NCI-H524 (cell line): ENCODE data around the gene LINGO3.
A peak's percentile ranks its signal among the peaks of the same experiment; 100 is the strongest.

ENCODE experiments used
- DNase-seq, 2 experiments: peaks; one replicate each; lab custom pipeline; 2025; lab: John Stamatoyannopoulos, UW

LINGO3 gene

DNA sequence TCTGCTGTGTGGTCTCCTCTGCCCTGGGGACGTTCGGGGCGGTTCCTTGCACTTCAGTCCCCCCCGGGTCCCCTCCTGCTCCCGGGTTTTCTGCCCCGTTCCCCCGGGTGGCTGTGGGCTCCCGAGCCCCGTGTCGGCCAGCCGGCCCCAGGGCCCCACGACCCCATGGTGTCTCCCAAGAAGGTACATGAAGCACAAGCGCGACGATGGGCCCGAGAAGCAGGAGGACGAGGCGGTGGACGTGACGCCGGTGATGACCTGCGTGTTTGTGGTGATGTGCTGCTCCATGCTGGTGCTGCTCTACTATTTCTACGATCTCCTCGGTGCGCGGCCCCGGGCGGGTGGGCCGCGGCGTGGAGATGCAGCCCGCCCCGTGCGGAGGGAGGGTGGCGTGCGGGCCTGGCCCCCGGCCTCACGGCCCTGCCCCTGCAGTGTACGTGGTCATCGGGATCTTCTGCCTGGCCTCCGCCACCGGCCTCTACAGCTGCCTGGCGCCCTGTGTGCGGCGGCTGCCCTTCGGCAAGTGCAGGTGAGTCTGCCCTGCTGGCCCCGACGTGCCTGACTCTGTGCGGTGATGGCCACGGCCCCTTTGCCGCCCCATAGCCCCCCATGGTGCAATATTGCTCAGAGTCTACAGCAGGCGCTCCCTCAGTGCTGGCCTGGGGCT lies 31.8 kb upstream of the LINGO3 start:
- DNase-seq = no peak

- no peak for DNase-seq
Measured at GRCh38 chr19:2338751-2339643, 31.0 kb upstream of the LINGO3 start.

GRCh38 chr19:2338055-2338615 lies 30.2 kb upstream of the LINGO3 start:
- DNase-seq = no peak

GRCh38 chr19:2337329-2337707 lies 29.4 kb upstream of the LINGO3 start:
- peak in 1 of 2 experiments; percentile 23 for DNase-seq

GRCh38 chr19:2336528-2337328 lies 28.8 kb upstream of the LINGO3 start:
- no peak for DNase-seq

GRCh38 chr19:2335848-2336247 lies 27.9 kb upstream of the LINGO3 start:
- DNase-seq = no peak

DNA sequence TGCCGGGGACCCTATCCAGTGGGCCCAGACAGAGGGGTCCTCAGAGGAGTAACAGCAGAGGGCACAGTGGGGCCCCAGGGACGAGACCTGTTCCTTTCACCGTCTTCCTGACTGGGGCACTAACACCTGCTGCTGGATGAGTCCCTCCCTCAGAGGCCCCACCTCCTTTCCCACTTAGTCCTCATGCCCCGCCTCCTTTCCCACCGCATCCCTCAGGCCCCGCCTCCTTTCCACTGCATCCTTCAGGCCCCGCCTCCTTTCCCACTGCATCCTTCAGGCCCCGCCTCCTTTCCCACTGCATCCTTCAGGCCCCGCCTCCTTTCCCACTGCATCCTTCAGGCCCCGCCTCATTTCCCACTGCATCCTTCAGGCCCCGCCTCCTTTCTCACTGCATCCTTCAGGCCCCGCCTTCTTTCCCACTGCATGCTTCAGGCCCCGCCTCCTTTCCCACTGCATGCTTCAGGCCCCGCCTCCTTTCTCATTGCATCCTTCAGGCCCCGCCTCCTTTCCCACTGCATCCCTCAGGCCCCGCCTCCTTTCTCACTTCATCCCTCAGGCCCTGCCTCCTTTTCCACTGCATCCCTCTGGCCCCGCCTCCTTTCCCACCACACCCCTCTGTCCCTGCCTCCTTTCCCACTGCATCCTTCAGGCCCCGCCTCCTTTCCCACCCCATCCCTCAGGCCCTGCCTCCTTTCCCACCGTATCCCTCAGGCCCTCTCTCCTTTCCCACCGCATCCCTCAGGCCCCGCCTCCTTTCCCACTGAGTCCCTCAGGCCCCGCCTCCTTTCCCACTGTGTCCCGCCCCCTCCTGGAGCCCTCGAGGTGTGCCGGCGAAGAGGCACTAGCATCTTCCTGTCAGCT lies 27.3 kb upstream of the LINGO3 start:
- DNase-seq = no peak

- DNase-seq = no peak
Measured at GRCh38 chr19:2334426-2334825, 26.5 kb upstream of the LINGO3 start.

DNA sequence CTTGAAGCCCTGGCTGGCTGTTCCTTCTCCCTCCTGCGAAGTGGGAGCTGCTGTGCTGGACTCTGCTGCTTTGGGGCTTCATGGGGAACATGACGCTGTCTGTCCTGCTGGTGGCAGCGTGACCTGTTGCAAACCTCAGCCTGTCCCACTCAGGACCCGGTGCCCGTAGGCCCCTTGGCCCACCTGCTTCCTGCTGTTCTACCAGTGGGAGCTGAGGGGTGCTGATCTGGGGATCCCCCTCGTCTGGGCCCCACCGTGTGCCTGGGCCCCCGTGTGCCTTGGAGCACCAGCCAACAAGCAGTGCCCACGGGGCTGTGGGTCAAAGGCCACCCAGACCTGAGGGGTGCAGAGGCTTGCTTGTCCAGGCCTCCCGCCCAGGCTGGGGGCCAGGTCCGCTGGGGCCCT lies 25.9 kb upstream of the LINGO3 start:
- DNase-seq = peak in 1 of 2 experiments; percentile 19

DNA sequence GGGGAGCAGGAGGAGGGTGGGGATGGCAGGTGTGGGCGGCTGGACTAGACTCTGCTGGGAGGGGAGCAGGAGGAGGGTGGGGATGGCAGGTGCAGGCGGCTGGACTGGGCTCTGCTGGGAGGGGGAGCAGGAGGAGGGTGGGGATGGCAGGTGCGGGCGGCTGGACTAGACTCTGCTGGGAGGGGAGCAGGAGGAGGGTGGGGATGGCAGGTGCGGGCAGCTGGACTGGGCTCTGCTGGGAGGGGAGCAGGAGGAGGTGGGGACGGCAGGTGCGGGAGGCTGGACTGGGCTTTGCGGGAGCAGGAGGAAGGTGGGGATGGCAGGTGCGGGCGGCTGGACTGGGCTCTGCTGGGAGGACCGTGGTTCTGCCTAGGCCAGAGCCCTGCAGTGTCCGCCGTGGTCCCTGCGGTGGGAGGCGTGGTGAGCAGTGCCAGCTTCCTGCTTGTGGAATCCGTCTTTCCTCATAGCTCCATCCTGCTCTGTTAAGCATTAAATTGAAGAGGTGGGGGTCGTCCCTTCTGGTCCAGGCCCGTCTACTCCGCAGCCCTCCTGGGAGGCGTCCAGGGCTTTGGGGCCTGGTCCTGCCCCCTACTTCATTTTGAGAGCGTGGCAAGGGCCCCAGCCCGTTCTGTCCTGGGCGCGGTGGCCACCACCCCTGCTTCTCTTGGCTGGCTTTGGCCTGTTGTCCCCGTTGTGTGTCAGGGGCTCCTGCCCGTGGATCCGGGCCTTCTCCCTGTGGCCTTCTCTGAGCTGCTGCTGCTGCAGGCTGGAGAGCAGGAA lies 25.3 kb upstream of the LINGO3 start:
- peak in 1 of 2 experiments; percentile 47 for DNase-seq

DNA sequence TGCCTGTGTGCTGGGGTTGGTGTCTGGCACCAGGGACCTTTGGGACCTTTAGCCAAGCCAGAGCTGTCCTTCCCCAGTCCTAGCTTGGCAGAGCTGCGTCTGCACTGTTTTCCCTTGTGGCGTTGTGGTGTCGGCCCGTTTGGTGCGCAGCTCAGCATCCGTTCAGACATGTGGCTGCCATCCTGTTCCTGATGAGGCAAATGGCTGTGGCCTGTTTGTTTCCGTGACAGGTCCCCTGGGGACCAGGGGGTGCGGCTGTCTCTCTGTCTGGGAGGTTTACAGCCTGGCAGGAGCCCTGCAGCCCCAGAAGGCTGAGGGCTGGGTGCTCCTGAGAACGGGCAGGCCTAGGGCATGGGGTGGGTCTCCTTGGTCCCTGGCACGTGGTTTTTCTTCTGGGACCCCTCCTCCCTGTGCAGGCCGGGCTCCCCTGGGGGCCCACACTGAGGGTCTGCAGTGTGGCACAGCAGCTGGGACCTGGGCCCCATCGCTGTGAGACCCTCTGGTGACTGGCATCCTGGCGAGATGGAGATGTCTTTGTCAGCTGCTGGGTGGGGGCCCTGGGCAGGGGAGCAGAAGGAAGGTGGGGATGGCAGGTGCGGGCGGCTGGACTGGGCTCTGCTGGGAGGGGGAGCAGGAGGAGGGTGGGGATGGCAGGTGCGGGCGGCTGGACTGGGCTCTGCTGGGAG lies 24.5 kb upstream of the LINGO3 start:
- peak in 1 of 2 experiments; percentile 60 for DNase-seq

DNA sequence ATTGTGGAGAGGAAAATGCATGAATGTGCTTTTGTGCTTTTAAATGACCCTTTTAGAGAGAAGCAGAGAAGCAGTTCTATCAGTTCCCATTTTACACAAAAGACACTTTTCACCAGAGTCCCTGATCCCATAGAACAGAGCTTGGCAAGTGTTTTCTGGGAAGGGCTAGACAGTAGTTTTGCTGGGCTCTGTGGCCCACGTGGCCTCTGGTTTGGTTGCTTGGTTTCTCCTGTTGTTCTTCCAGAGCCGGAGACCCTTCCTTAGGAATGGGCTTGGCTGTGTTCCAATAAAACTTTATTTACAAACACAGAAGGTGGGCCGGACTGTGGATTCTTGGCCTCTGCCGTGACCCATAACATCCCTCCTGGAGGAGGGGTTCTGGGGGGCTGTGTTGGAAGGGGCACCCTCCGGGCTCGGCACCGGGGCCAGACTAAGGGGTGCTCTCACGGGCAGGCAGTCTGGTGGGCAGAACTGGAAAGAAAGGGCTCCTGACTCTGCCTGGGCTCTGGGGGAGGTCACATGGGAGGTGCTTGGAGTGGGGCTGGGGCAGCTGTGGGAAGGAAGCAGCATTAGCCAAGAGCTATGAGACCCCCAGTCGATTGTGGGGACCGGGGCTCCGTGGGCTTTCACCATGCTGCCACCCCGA lies 23.8 kb upstream of the LINGO3 start:
- no peak for DNase-seq

- DNase-seq = no peak
Measured at GRCh38 chr19:2330632-2331284, 22.8 kb upstream of the LINGO3 start.

GRCh38 chr19:2330255-2330631 lies 22.3 kb upstream of the LINGO3 start:
- DNase-seq = no peak

- no peak for DNase-seq
Measured at GRCh38 chr19:2329501-2329916, 21.6 kb upstream of the LINGO3 start.

DNA sequence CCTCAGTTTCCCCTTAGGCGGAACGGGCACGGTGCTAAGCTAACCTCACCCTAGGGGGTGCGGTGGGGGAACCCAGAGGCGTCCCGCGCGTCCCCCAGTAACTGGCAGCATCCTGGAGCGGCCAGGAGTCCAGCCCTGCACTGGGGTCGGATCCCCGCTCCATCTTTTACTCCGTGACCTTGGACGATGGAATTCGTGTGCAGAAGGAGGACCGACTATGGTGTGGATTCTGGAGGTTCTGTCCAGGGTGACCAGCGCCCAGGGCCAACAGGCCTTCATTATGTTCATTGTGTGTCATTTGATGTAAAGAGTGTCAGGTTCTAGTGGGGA lies 21.2 kb upstream of the LINGO3 start:
- no peak for DNase-seq

GRCh38 chr19:2328401-2329148 lies 20.6 kb upstream of the LINGO3 start, which contains the start of the genes LSM7 and SPPL2B:
TSS of gene LSM7 (minus strand) at chr19:2328586. CDS start at chr19:2328566, 20 bp downstream.
TSS of gene SPPL2B (plus strand) at chr19:2328684. CDS start at chr19:2328710, 26 bp downstream.
- DNase-seq = peak; percentile 81 to 93
